Psoas muscle (tissue), 8 donors: ENCODE results near the gene CCDC12. TPM values are rescaled to one million over a fixed set of nuclear protein-coding genes. Genes with fewer than 3 reads are reported as not detected.
A peak's percentile ranks its signal among the peaks of the same experiment; 100 is the strongest.

Experiments
- ATAC-seq, 4 donors: fragments of 200-7000 bp; cut with Tn5 transposase; one replicate each; pipeline ENCODE4 v1.9.1; 2020; ENCODE audit warnings: moderate library complexity in 3 of 4, mild to moderate bottlenecking in 2 of 4
- DNase-seq, 2 donors: peaks; one replicate each; pipeline ENCODE4 v3.0.0-alpha.2; 2020
- H3K27ac ChIP-seq: fragments of 200-600 bp; one replicate; pipeline ENCODE4 v1.8.0; 2022
- H3K27me3 ChIP-seq, 3 donors: fragments of 200-600 bp in 1 of 3; one replicate each; pipeline versions ENCODE4 v1.6.1 to v1.8.0; 2013 to 2022; ENCODE audit warnings: low read length in 2 of 3, mild to moderate bottlenecking in 2 of 3, moderate library complexity in 1 of 3; ENCODE audit not compliant: insufficient read depth in 3 of 3
- H3K36me3 ChIP-seq, 2 donors: fragments of 200-600 bp in 1 of 2; one replicate each; pipeline versions ENCODE4 v1.6.1 to v1.8.0; 2013 to 2022; ENCODE audit warnings: low read depth in 1 of 2, mild to moderate bottlenecking in 1 of 2, moderate library complexity in 1 of 2; ENCODE audit not compliant: insufficient read depth in 1 of 2
- H3K4me1 ChIP-seq: fragments of 200-600 bp; one replicate; pipeline ENCODE4 v1.8.0; 2022
- H3K4me3 ChIP-seq: fragments of 200-600 bp; one replicate; pipeline ENCODE4 v1.8.0; 2022; ENCODE audit warnings: mild to moderate bottlenecking
- H3K9me3 ChIP-seq: fragments of 200-600 bp; one replicate; pipeline ENCODE4 v1.8.0; 2022
- CTCF ChIP-seq: fragments of 200-600 bp; IDR thresholded peaks from one replicate; pipeline ENCODE4 v1.8.0; 2022; ENCODE audit warnings: antibody characterized with exemption
- WGBS, 3 donors: extraction: QIAGEN DNeasy Blood & Tissue Kit; methylation state at CpG; one replicate each; pipeline versions ENCODE4 v1.1.6 to v1.1.7; 2013; 5-methylcytosine and 5-hydroxymethylcytosine counted together
- intact Hi-C, 2 donors: fragments of 100-400 bp; cut with DNase I; formaldehyde crosslinking; loops; one replicate each; pipeline versions ENCODE4 v1.11.0 to v1.14.2; 2022
- polyA plus RNA-seq, 3 donors: library from polyadenylated mRNA; stranded (reverse); fragments of 200-250 nt; gene quantifications; one replicate each; pipeline ENCODE4 v1.2.3, GENCODE V29; 2013
- total RNA-seq, 4 donors: library from RNA; stranded (reverse); fragmentation: NEBNext Ultra II Directional in 2 of 4; extraction: Animal tissue kit (Norgen Biotek cat#: 25700) in 2 of 4; gene quantifications; one replicate each; pipeline versions ENCODE4 v1.2.1 to v1.2.4, GENCODE V29; 2021 to 2023
- donor health status: healthy with polysubstance abuse.
- donor health status: DM: no; HTN: no; CAD: no; lungs with moderate emphysema.
- donor health status: Bipolar disorder and iron deficiency.
- donor health status: healthy.
- donor health status: DM: yes; HTN: yes; CAD: no.
- donor health status: DM: no; HTN: no; CAD: no.
- donor health status: DM: no; HTN: no; CAD: no.
- donor health status: DM: yes; HTN: yes; CAD: no.

CCDC12 gene
- total and polyA plus RNA-seq, 7 donors: 25.1 to 69.8 (median 36.4) TPM

- Histone ChIP-seq H3K36me3 (no peaks in the 10 kb centered on the region), H3K9me3 (no peaks in the 10 kb centered on the region), H3K4me3 (no peak overlapping the region), H3K4me1 (no peaks in the 10 kb centered on the region), H3K27me3 (peaks cover 0 to 2% (median 0%) of the 10 kb centered on the region in 3 donors), H3K27ac (no peak overlapping the region)
- no peak for TF ChIP-seq CTCF
- ATAC-seq (no peak), DNase-seq (peak in 1 of 2 donors; percentile 35)
- WGBS, 3 donors: 88 to 95% (median 89%) methylated on average over 6 of the region's 6 CpGs
- intact Hi-C loops: no loop called here
Observed at GRCh38 chr3:46900356-46900755, 76.2 kb downstream of the CCDC12 start.

- H3K9me3 ChIP-seq: no peaks in the 10 kb centered on the region
- DNase-seq: peak; percentile 7 to 37
- no peak for ATAC-seq
- no peaks in the 10 kb centered on the region for H3K36me3 ChIP-seq
- peaks cover 0 to 2% (median 0%) of the 10 kb centered on the region in 3 donors for H3K27me3 ChIP-seq
- WGBS, 3 donors: 52 to 78% (median 66%) methylated on average over 5 of the region's 5 CpGs
- H3K27ac ChIP-seq: no peak overlapping the region
- no peak for TF ChIP-seq CTCF
- H3K4me1 ChIP-seq: no peaks in the 10 kb centered on the region
- intact Hi-C loops: no loop called here
- H3K4me3 ChIP-seq: no peak overlapping the region
Observed at GRCh38 chr3:46900007-46900292, 76.6 kb downstream of the CCDC12 start.

GRCh38 chr3:46899151-46900006, 77.2 kb downstream of the CCDC12 start:
- Histone ChIP-seq H3K9me3 (no peaks in the 10 kb centered on the region), H3K4me3 (no peak overlapping the region), H3K4me1 (no peaks in the 10 kb centered on the region), H3K27ac (no peak overlapping the region), H3K27me3 (peaks cover 0 to 2% (median 0%) of the 10 kb centered on the region in 3 donors), H3K36me3 (no peaks in the 10 kb centered on the region)
- WGBS, 3 donors: 77 to 82% (median 78%) methylated on average over 21 to 22 of the region's 22 CpGs
- intact Hi-C loops: loop anchor here in 1 of 2 donors (5.0 kb wide), 1 partner anchor 192 kb away; no protein-coding TSS in a partner anchor
- TF ChIP-seq CTCF: no peak
- ATAC-seq: no peak
- peak; percentile 27 to 55 for DNase-seq

- WGBS, 3 donors: 8 to 16% (median 12%) methylated on average over 53 to 71 of the region's 71 CpGs
- DNase-seq: peak; percentile 49 to 82
- intact Hi-C loops: loop anchor here in 1 of 2 donors (5.0 kb wide), 1 partner anchor 191 kb away; no protein-coding TSS in a partner anchor
- TF ChIP-seq CTCF: no peak
- peak; percentile 79 to 90 (median 88) for ATAC-seq
- no peaks in the 10 kb centered on the region for H3K9me3 ChIP-seq
- H3K4me3 ChIP-seq: peak overlapping the region; percentile 42
- no peaks in the 10 kb centered on the region for H3K4me1 ChIP-seq
- H3K27ac ChIP-seq: peak overlapping the region; percentile 36
- H3K36me3 ChIP-seq: no peaks in the 10 kb centered on the region
- H3K27me3 ChIP-seq: peaks cover 0 to 2% (median 0%) of the 10 kb centered on the region in 3 donors
Observed at GRCh38 chr3:46898321-46899150, 78.0 kb downstream of the CCDC12 start.
